ENCODE data around the gene PA2G4. TPM values are rescaled to one million over a fixed set of nuclear protein-coding genes. Genes with fewer than 3 reads are reported as not detected.

Gene PA2G4
- total RNA-seq, 4 donors from 2014 or later: 22.1 to 63.0 (median 44.8) TPM

Other genes starting within 250 kb of the PA2G4 start
- gene PYM1, start 176.7 kb upstream of the PA2G4 start, total RNA-seq: 10 to 100 TPM; 35.2 to 56.4 (median 47.8) TPM
- gene DGKA, start 173.4 kb upstream of the PA2G4 start, total RNA-seq: 100 to 1,000 TPM; 101 to 268 (median 138) TPM
- 1 to 10 TPM in 3 of 4 donors, not detected in 1; 2.4 to 7.0 (median 4.9) TPM for gene PMEL, start 138.5 kb upstream of the PA2G4 start, total RNA-seq
- 10 to 100 TPM in 3 of 4 donors, 1 to 10 TPM in 1; 6.7 to 22.3 (median 11.1) TPM for gene CDK2, start 137.7 kb upstream of the PA2G4 start, total RNA-seq
- gene RAB5B, start 130.5 kb upstream of the PA2G4 start, total RNA-seq: 10 to 100 TPM; 66.3 to 97.5 (median 88.4) TPM
- gene SUOX, start 107.3 kb upstream of the PA2G4 start, total RNA-seq: 10 to 100 TPM; 30.1 to 45.3 (median 33.9) TPM
- gene IKZF4, start 83.5 kb upstream of the PA2G4 start, total RNA-seq: 1 to 10 TPM; 1.9 to 6.2 (median 3.9) TPM
- gene RPS26, start 62.6 kb upstream of the PA2G4 start, total RNA-seq: 1,000 to 10,000 TPM in 2 of 4 donors, 100 to 1,000 TPM in 2; 283 to 2,670 (median 937) TPM
- gene ERBB3, start 24.4 kb upstream of the PA2G4 start, total RNA-seq: 100 to 1,000 TPM; 270 to 634 (median 340) TPM
- 1,000 to 10,000 TPM in 2 of 4 donors, 100 to 1,000 TPM in 2; 841 to 2,950 (median 1,684) TPM for gene RPL41, start 12.1 kb downstream of the PA2G4 start, total RNA-seq
- 10 to 100 TPM in 1 of 4 donors, 1 to 10 TPM in 3; 3.7 to 10.1 (median 4.5) TPM for gene ZC3H10, start 13.7 kb downstream of the PA2G4 start, total RNA-seq
- gene ESYT1, start 23.7 kb downstream of the PA2G4 start, total RNA-seq: 100 to 1,000 TPM in 2 of 4 donors, 10 to 100 TPM in 2; 94.2 to 133 (median 97.9) TPM
- 10 to 100 TPM in 3 of 4 donors, not detected in 1; 26.4 to 30.0 (median 26.7) TPM for gene MYL6B, start 48.0 kb downstream of the PA2G4 start, total RNA-seq
- gene MYL6, start 53.8 kb downstream of the PA2G4 start, total RNA-seq: 1,000 to 10,000 TPM; 1,233 to 3,440 (median 2,458) TPM
- 100 to 1,000 TPM in 3 of 4 donors, 10 to 100 TPM in 1; 63.8 to 231 (median 135) TPM for gene SMARCC2, start 84.9 kb downstream of the PA2G4 start, total RNA-seq
- gene RNF41, start 117.4 kb downstream of the PA2G4 start, total RNA-seq: 10 to 100 TPM; 39.0 to 51.3 (median 42.7) TPM
- 10 to 100 TPM in 3 of 4 donors, 1 to 10 TPM in 1; 4.9 to 26.8 (median 15.5) TPM for gene NABP2, start 119.8 kb downstream of the PA2G4 start, total RNA-seq
- 100 to 1,000 TPM; 225 to 325 (median 283) TPM for gene SLC39A5, start 125.5 kb downstream of the PA2G4 start, total RNA-seq
- gene ANKRD52, start 153.8 kb downstream of the PA2G4 start, total RNA-seq: 100 to 1,000 TPM in 1 of 4 donors, 10 to 100 TPM in 3; 28.4 to 120 (median 40.0) TPM
- 10 to 100 TPM in 3 of 4 donors, 1 to 10 TPM in 1; 6.7 to 51.5 (median 27.9) TPM for gene COQ10A, start 162.4 kb downstream of the PA2G4 start, total RNA-seq
- gene CS, start 195.8 kb downstream of the PA2G4 start, total RNA-seq: 100 to 1,000 TPM in 3 of 4 donors, 10 to 100 TPM in 1; 92.4 to 297 (median 213) TPM
- 10 to 100 TPM; 34.0 to 87.2 (median 51.8) TPM for gene CNPY2, start 211.4 kb downstream of the PA2G4 start, total RNA-seq
- 100 to 1,000 TPM in 1 of 4 donors, 10 to 100 TPM in 3; 45.2 to 206 (median 58.0) TPM for gene PAN2, start 229.4 kb downstream of the PA2G4 start, total RNA-seq
- gene IL23A, start 234.3 kb downstream of the PA2G4 start, total RNA-seq: 1 to 10 TPM in 1 of 4 donors, not detected in 3; 1.3 TPM

Measured in transverse colon (tissue), 4 donors.